Calu3 (cell line): ENCODE measurements around the gene DDR2. TPM values are rescaled to one million over a fixed set of nuclear protein-coding genes. Genes with fewer than 3 reads are reported as not detected.

ENCODE experiments used
- BruUV-seq: library from RNA; stranded (reverse); fragments of 400-500 nt; replicated peaks from 2 replicates; lab custom pipeline; 2021; lab: Mats Ljungman, UMichigan
- CTCF ChIA-PET: fragments of 300-600 bp; sonication (Branson Sonifier 250); formaldehyde crosslinking; loops from one replicate; lab custom pipeline; 2022; ENCODE audit warnings: antibody characterized with exemption; lab: Charles Lee
- DNase-seq: peaks from one replicate; pipeline ENCODE4 v3.0.0; 2022
- H3K27ac Mint-ChIP-seq: one replicate; pipeline ENCODE4 v1.8.0; 2022; ENCODE audit warnings: mixed read lengths; ENCODE audit not compliant: unreplicated experiment
- H3K27me3 Mint-ChIP-seq: one replicate; pipeline ENCODE4 v1.8.0; 2022; ENCODE audit warnings: mixed read lengths; ENCODE audit not compliant: unreplicated experiment
- H3K36me3 Mint-ChIP-seq: one replicate; pipeline ENCODE4 v1.8.0; 2022; ENCODE audit warnings: mild to moderate bottlenecking, moderate library complexity, mixed read lengths; ENCODE audit not compliant: insufficient read depth, unreplicated experiment
- H3K4me1 Mint-ChIP-seq: one replicate; pipeline ENCODE4 v1.8.0; 2022; ENCODE audit warnings: mild to moderate bottlenecking, low read depth, mixed read lengths; ENCODE audit not compliant: unreplicated experiment
- H3K4me3 Mint-ChIP-seq: one replicate; pipeline ENCODE4 v1.8.0; 2022; ENCODE audit warnings: mild to moderate bottlenecking, low read depth, moderate library complexity, mixed read lengths; ENCODE audit not compliant: unreplicated experiment
- H3K9me3 Mint-ChIP-seq: one replicate; pipeline ENCODE4 v1.8.0; 2022; ENCODE audit warnings: low read depth, mixed read lengths; ENCODE audit not compliant: unreplicated experiment
- intact Hi-C: fragments of 100-400 bp; cut with micrococcal nuclease; formaldehyde crosslinking; loops from one replicate; pipeline ENCODE4 v1.10.0; 2022; ENCODE audit not compliant: unreplicated experiment
- total RNA-seq: library from RNA; stranded (reverse); gene quantifications from 2 replicates; pipeline ENCODE4 v1.2.3, GENCODE V29; 2022
- TF ChIP-seq, protein P1 (sequence below): fragments of 200-600 bp; IDR thresholded peaks from one replicate; pipeline ENCODE4 v1.8.0; 2022; ENCODE audit warnings: antibody characterized with exemption; ENCODE audit not compliant: unreplicated experiment

Gene DDR2
- total RNA-seq, 1 experiment from 2014 or later, result 0.80 TPM

DNA sequence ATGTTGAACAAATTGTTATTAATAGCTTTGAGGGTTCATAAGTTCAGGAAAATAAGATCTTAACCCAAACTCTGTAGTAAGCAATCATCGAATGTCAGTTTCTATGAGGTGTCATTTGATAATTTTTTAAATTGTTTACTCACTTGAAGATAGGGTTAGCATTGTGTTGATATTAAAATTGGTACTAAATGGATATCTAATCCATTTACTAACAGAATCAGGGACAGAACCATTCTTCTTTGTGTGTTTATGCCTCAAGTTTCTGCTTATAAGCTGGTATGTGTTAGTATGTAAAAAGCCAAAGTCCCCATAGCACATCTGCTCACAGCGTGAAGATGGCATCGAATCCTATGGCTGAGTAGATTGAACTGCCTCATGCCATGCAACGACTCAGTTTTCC is 13.4 kb downstream of the DDR2 start:
- intact Hi-C loops, result no loop called here
- Mint-ChIP-seq H3K27ac (no peak overlapping the region), H3K4me1 (no peaks in the 10 kb centered on the region), H3K27me3 (peaks cover 34% of the 10 kb centered on the region), H3K36me3 (no peaks in the 10 kb centered on the region), H3K4me3 (no peak overlapping the region), H3K9me3 (no peaks in the 10 kb centered on the region)
- no peak for DNase-seq
- CTCF ChIA-PET, result no interaction called here
- TF ChIP-seq, protein P1, sequence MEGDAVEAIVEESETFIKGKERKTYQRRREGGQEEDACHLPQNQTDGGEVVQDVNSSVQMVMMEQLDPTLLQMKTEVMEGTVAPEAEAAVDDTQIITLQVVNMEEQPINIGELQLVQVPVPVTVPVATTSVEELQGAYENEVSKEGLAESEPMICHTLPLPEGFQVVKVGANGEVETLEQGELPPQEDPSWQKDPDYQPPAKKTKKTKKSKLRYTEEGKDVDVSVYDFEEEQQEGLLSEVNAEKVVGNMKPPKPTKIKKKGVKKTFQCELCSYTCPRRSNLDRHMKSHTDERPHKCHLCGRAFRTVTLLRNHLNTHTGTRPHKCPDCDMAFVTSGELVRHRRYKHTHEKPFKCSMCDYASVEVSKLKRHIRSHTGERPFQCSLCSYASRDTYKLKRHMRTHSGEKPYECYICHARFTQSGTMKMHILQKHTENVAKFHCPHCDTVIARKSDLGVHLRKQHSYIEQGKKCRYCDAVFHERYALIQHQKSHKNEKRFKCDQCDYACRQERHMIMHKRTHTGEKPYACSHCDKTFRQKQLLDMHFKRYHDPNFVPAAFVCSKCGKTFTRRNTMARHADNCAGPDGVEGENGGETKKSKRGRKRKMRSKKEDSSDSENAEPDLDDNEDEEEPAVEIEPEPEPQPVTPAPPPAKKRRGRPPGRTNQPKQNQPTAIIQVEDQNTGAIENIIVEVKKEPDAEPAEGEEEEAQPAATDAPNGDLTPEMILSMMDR, result no peak
- no TSS peak for BruUV-seq

DNA sequence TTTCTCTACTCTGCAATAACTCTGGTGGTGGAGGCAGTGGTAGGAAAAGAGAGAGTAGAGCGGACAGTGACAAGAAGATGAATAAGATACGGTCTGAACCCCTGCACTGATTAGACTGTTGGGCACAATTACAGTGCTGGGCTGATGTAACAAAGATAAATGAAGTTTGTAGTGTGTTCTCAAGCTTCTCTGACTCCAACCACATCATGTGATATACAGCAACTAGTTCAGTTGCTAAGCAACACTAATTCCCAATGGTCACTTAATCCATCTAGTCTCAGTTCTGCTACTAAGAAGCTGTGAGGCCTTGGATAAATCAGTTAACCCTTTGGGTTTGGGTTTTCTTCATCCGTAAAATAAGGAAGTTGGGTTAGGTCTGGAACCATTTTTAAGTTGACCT is 17.3 kb downstream of the DDR2 start:
- no peak overlapping the region for H3K27ac Mint-ChIP-seq
- no peak for DNase-seq
- no peaks in the 10 kb centered on the region for H3K4me1 Mint-ChIP-seq
- no peak overlapping the region for H3K4me3 Mint-ChIP-seq
- CTCF ChIA-PET, result no interaction called here
- no TSS peak for BruUV-seq
- intact Hi-C loops, result no loop called here
- H3K36me3 Mint-ChIP-seq, result no peaks in the 10 kb centered on the region
- TF ChIP-seq, protein P1, result no peak
- peaks cover 34% of the 10 kb centered on the region for H3K27me3 Mint-ChIP-seq
- no peaks in the 10 kb centered on the region for H3K9me3 Mint-ChIP-seq

DNA sequence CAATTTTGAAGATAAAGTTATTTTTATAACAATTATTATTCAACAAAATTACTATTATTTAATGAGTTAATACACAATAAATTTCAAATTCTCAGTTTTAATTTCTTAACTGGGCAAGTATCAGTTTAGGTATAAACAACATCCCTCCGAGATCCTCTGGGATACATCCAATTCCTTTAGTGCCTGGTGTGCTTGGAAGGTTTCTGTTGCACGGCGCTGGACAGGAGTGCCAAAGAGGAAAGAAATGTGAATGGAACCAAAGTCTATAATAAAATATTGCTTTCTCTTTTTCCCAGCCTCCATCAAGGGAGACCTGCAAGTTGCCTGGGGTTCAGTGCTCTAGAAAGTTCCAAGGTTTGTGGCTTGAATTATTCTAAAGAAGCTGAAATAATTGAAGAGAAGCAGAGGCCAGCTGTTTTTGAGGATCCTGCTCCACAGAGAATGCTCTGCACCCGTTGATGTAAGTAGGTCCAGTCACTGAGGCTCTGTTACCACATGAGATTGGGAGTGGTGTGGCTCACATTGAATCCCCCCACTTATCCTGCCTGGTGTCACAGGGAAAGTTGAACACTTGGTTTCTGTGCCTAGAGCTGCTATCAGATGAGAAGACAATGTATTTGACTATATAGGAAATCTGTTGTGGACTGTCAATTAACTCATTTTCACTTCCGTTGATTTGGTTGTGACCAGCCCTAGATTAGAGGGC is 22.8 kb downstream of the DDR2 start:
- Mint-ChIP-seq H3K4me3 (no peak overlapping the region), H3K4me1 (no peaks in the 10 kb centered on the region), H3K27me3 (peaks cover 42% of the 10 kb centered on the region), H3K27ac (no peak overlapping the region), H3K36me3 (no peaks in the 10 kb centered on the region), H3K9me3 (no peaks in the 10 kb centered on the region)
- no peak for DNase-seq
- intact Hi-C loops, result no loop called here
- TF ChIP-seq, protein P1, result no peak
- CTCF ChIA-PET, result no interaction called here
- no TSS peak for BruUV-seq

DNA sequence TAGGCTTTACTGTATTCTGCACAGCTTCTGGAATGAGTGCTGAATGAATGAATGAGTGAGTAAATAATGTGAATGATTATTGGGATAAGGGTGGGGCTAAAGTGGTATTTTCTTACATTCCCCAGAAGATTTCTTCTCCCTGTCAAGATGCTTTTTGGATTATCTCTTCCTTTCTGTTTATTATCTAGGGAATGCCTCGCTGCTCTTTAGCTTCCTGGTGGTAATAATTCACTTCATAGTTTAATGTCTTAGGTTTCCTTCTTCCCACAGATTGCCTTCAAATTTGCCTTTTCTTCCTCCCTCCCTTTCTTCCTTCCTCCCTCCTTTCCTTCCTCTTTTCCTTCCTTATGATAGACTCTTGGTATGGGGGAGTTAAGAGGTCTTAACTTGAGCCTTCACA is 24.0 kb downstream of the DDR2 start:
- Mint-ChIP-seq H3K27me3 (peaks cover 33% of the 10 kb centered on the region), H3K9me3 (no peaks in the 10 kb centered on the region), H3K4me3 (no peak overlapping the region), H3K27ac (no peak overlapping the region), H3K36me3 (no peaks in the 10 kb centered on the region), H3K4me1 (no peaks in the 10 kb centered on the region)
- intact Hi-C loops, result no loop called here
- TF ChIP-seq, protein P1, result no peak
- CTCF ChIA-PET, result no interaction called here
- no TSS peak for BruUV-seq
- DNase-seq, result no peak
